Dendritic cell treated with granulocyte-macrophage colony-stimulating factor and Interleukin-4, amounts not matched to agents 40 ng/mL and 50 ng/mL, for 4 days (primary cell): ENCODE data around the gene USP36.
A peak's percentile ranks its signal among the peaks of the same experiment; 100 is the strongest.

ENCODE experiments used
- H3K27ac Mint-ChIP-seq: one replicate; pipeline ENCODE4 v1.8.0; 2022; ENCODE audit warnings: mild to moderate bottlenecking, mixed read lengths
- H3K27me3 Mint-ChIP-seq: one replicate; pipeline ENCODE4 v1.8.0; 2022; ENCODE audit warnings: mild to moderate bottlenecking, mixed read lengths
- H3K36me3 Mint-ChIP-seq: one replicate; pipeline ENCODE4 v1.8.0; 2022; ENCODE audit warnings: low read depth, mixed read lengths
- H3K4me1 Mint-ChIP-seq: one replicate; pipeline ENCODE4 v1.8.0; 2022; ENCODE audit warnings: low read depth, mixed read lengths
- H3K4me3 Mint-ChIP-seq: one replicate; pipeline ENCODE4 v1.8.0; 2022; ENCODE audit warnings: mild to moderate bottlenecking, moderate library complexity, mixed read lengths
- H3K9me3 Mint-ChIP-seq: one replicate; pipeline ENCODE4 v1.8.0; 2022; ENCODE audit warnings: mixed read lengths
- intact Hi-C: fragments of 100-400 bp; cut with micrococcal nuclease; formaldehyde crosslinking; loops from one replicate; pipeline ENCODE4 v1.15.0; 2022

Gene USP36

DNA sequence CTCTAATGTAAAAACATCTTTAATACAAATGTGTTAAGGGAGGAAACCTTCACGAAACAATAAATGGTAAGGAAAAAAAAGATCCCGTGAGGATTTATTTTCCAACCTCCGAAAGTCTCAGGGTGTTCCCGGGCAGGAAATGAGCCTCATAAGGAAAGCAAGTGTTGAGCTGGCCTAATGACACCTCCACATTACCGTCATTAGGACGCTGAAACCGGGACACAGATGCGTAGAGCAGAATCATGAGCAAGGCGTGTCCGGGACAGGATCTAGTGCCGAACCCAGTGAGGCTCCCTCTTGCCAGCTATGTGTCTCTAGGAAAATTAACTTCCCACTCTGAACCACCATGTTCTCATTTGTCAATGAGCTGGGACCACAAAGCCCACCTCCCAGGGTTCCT, 35.8 kb downstream of the USP36 start:
- intact Hi-C loops = no loop called here
- Mint-ChIP-seq H3K27me3 (no peaks in the 10 kb centered on the region), H3K27ac (no peak overlapping the region), H3K4me1 (peaks cover 36% of the 10 kb centered on the region), H3K9me3 (no peaks in the 10 kb centered on the region), H3K4me3 (no peak overlapping the region), H3K36me3 (peaks cover 96% of the 10 kb centered on the region)

DNA sequence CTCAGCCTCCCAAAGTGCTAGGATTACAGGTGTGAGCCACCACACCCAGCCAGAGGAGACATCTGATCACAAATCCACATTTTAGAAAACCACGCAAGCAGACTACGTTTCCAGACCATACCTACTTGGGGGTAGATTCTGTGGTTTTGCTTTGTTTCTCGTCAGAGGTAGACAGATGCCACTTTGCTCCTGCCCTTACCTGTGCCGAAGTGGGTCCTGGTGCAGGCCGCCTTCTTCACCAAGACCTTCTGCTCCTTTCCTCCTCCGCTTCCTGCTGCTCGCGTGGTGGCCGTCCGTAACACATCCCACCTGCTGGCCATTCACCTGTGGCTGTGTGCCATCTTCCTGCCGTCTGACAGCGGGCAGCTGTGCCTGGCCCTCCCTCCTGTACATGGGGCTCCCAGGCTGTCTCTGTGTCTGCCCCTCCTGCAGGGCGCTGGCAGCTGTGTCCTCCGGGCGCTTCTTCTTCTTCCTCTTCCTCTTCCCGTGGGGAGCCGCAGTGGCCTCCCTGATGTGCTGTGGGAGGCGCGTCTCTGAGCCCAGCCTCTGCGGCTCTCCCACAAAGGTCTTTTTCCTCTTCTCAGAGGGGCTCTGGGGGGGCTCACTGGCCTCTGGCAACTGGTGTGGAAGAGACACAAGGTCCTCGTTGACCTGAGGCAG, 37.3 kb downstream of the USP36 start:
- Mint-ChIP-seq H3K27me3 (no peaks in the 10 kb centered on the region), H3K9me3 (no peaks in the 10 kb centered on the region), H3K4me3 (no peak overlapping the region), H3K27ac (peak overlapping the region; percentile 47), H3K4me1 (peaks cover 46% of the 10 kb centered on the region), H3K36me3 (peaks cover 96% of the 10 kb centered on the region)
- intact Hi-C loops = no loop called here

DNA sequence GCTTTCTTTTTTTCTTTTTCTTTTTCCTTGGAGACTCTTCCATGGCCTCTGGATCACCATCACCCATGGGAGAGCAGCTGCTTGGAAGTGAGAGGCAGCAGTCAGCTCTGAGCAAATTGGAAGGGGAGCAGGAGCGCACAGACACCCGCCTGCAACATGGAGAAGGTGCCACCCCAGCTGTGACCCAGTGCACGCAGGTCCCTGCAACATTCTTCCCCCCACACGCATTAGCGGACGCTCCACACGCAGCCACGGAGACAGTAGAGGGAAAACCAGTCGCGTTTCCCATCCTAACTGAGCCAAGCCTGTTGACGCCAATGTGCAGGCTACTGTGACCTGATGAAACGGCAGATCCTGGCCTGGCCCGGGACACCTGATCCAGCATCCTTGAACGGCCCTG, 38.2 kb downstream of the USP36 start:
- H3K27ac Mint-ChIP-seq = no peak overlapping the region
- peaks cover 96% of the 10 kb centered on the region for H3K36me3 Mint-ChIP-seq
- H3K4me1 Mint-ChIP-seq = peaks cover 40% of the 10 kb centered on the region

DNA sequence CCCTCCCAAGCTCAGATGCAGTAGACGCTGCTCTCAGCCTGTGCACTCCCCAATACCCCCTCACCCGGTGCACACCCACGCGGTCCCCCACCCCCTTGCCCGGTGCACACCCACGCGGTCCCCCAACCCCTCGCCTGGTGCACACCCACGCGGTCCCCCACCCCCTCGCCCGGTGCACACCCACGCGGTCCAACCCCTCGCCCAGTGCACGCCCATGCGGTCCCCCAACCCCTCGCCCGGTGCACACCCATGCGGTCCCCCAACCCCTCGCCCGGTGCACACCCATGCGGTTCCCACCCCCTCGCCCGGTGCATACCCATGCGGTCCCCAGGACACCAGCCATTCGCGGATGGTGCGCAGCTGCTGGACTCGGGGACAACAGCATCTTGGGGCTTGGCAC, 38.6 kb downstream of the USP36 start:
- H3K27ac Mint-ChIP-seq = no peak overlapping the region
- intact Hi-C loops = no loop called here
- peaks cover 36% of the 10 kb centered on the region for H3K4me1 Mint-ChIP-seq
- H3K27me3 Mint-ChIP-seq = no peaks in the 10 kb centered on the region
- H3K9me3 Mint-ChIP-seq = no peaks in the 10 kb centered on the region
- H3K36me3 Mint-ChIP-seq = peaks cover 96% of the 10 kb centered on the region
- H3K4me3 Mint-ChIP-seq = no peak overlapping the region

More for the DNA sequence above, 38.2 kb downstream of the USP36 start:
- Mint-ChIP-seq H3K4me3 (no peak overlapping the region), H3K27me3 (no peaks in the 10 kb centered on the region), H3K9me3 (no peaks in the 10 kb centered on the region)
- intact Hi-C loops = no loop called here

DNA sequence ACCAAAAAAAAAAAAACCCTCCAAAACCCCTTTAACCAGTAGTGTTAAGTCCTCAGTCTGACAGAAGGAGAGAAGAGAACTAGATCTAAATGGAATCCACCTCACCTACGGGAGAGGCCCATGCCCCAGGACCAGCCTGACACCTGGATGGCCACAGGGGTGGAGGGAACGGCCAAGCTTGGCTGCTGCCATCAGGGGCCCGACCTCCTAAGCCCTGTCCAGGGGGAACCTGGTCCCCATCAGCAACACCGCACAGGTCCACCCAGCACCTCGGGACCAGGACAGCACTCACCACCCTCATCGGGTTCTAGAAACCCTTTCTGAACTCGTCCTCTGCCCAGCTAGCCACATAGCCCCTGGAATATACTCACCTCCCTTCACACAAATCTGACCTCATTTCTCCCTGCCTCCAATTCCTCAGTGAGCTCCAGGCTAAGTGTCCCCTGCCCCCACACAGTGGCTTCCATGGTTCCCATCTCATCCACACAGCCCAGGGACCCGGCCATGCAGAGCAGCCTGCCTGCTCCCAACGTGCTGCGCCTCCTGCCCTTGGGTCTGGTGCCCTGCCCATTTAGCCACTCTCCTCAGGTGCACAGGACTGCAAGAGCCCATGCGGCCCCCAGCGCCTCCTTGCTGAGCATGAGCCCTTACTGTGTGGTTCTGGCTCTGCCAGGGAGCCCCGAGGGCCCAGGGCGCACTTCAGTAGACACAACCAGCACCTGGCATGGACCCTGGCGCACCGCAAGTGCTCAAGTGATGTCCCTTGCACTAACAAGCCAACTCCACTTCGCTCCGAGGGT, 40.3 kb downstream of the USP36 start:
- H3K4me1 Mint-ChIP-seq = peaks cover 20% of the 10 kb centered on the region
- peaks cover 96% of the 10 kb centered on the region for H3K36me3 Mint-ChIP-seq
- H3K4me3 Mint-ChIP-seq = no peak overlapping the region
- no peaks in the 10 kb centered on the region for H3K27me3 Mint-ChIP-seq
- no peaks in the 10 kb centered on the region for H3K9me3 Mint-ChIP-seq
- intact Hi-C loops = no loop called here
- H3K27ac Mint-ChIP-seq = peak overlapping the region; percentile 9

DNA sequence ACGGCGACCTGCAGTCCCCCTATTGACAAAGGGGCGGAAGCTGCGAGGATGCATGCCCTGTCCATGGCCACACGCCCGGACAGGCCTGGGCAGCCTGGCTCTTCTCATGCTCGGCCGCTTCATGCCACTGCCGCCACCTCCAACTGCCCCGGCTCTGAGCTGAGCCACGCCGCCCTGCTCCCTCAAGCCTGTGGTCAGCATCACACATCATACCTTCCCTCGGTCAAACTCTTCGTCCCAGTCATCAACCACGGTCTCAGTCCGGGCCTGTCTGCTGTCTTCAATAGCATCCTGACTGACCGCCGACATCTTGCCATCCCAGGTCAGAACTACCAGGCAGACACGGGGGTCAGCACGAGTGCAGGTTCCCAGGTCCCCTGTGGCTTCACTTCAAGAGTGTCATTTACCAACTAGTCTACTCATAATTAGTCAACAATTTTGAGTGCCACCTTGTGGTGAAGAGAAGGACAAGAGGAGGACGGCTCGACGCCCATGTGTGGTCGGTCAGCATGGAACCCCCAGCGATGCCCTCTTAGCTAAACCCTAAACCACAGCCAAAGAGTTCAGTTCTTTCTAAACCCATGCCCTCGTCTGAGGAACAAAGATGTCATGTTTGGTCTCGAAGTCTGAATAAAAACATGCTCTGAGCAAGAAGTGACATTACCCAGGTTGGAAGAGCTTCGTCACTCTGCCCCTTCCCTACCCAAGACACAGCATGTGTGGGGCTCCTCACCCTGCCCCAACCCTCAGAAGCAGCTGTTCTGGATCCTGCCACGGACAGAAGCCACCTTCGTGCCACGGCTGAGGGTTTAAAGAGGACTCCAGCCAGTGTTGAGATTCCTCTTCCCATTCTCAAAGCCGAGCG, 41.7 kb downstream of the USP36 start:
- Mint-ChIP-seq H3K27ac (peak overlapping the region; percentile 9), H3K4me1 (peaks cover 25% of the 10 kb centered on the region), H3K27me3 (no peaks in the 10 kb centered on the region), H3K9me3 (no peaks in the 10 kb centered on the region), H3K36me3 (peaks cover 99% of the 10 kb centered on the region), H3K4me3 (no peak overlapping the region)
- intact Hi-C loops = loop anchor here (1.0 kb wide), 1 partner anchor 302 kb away; no protein-coding TSS in a partner anchor

DNA sequence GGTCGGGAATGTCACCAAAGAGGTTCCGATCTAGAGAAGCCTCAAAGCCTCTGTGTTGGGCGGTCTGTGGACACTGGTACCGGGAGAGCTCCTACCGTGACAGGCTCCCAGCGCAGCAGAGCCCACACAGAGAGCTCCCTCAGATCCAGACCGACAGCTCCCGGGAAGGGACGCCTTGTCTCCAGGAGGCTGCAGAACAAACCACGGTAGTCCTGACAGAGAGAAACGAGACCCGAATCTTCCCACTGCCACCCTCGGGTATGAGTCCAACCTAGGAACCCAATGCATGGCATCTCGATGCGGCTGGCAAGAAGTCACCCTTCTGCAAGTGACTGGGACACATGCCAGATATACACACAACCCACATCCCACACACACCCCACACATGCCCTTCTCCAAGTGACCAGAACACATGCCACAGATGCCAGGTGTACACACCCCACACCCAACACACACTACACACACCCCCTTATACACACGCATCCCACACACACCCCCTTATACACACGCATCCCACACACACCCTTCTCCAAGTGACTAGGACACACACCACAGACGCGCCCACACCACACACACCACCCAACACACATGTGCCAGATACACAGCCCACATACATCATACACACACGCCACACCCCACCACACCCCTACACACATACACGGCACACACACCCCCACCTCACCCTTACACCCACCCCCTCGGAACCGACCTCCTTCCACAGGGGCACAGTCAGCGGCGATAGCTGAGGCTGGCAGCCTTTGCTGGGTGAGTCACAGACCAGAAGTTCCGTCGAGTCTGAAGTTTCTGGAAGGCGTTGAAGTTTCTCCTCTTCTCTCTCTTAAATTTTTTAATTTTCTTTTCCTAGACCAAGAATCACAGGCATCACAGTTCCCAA, 42.7 kb downstream of the USP36 start:
- peaks cover 99% of the 10 kb centered on the region for H3K36me3 Mint-ChIP-seq
- no peaks in the 10 kb centered on the region for H3K27me3 Mint-ChIP-seq
- intact Hi-C loops = no loop called here
- no peak overlapping the region for H3K4me3 Mint-ChIP-seq
- H3K9me3 Mint-ChIP-seq = no peaks in the 10 kb centered on the region
- H3K4me1 Mint-ChIP-seq = peaks cover 19% of the 10 kb centered on the region
- no peak overlapping the region for H3K27ac Mint-ChIP-seq

DNA sequence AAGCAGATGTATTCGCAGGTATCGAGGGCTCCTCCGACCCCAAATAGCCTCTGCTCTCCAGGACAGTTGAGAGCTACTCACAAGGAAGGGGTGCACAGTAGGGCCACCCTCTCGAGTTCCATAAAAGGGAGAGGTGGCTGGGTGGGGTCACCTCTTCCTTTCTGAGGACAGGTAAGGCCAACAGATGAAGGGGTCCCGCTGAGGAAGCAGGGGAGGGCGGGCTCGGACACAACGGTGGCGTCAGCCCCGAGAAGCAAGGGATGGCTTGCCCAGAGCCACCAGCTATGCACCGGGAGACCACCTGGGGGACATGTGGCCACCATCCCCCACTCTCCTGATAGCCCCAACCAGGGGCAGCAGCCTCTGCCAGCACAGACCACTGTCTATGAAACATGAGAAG, 43.4 kb downstream of the USP36 start:
- Mint-ChIP-seq H3K4me3 (no peak overlapping the region), H3K27ac (no peak overlapping the region), H3K36me3 (peaks cover 97% of the 10 kb centered on the region), H3K4me1 (peaks cover 20% of the 10 kb centered on the region), H3K27me3 (no peaks in the 10 kb centered on the region), H3K9me3 (no peaks in the 10 kb centered on the region)
- intact Hi-C loops = no loop called here

DNA sequence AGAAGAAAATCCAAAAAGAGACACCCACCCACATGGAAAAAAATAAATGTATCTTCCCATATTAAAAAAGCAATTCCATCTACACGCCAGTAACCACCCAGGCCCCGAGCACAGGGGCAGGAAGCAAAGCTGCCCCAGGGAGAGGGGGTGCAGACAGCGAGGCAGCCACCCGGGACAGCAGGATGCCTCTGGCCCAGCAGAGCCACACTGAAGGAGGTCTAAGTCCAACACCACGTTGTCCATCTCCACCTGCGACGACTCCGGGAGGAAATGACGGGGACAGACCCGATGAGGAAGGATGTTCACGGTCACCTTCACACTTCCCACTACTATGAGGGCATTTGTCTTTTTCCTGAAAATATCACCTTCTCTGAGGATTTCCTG, 44.1 kb downstream of the USP36 start:
- H3K27ac Mint-ChIP-seq = no peak overlapping the region
- intact Hi-C loops = no loop called here
- no peak overlapping the region for H3K4me3 Mint-ChIP-seq
- H3K4me1 Mint-ChIP-seq = peaks cover 27% of the 10 kb centered on the region
- H3K9me3 Mint-ChIP-seq = no peaks in the 10 kb centered on the region
- no peaks in the 10 kb centered on the region for H3K27me3 Mint-ChIP-seq
- peaks cover 97% of the 10 kb centered on the region for H3K36me3 Mint-ChIP-seq

DNA sequence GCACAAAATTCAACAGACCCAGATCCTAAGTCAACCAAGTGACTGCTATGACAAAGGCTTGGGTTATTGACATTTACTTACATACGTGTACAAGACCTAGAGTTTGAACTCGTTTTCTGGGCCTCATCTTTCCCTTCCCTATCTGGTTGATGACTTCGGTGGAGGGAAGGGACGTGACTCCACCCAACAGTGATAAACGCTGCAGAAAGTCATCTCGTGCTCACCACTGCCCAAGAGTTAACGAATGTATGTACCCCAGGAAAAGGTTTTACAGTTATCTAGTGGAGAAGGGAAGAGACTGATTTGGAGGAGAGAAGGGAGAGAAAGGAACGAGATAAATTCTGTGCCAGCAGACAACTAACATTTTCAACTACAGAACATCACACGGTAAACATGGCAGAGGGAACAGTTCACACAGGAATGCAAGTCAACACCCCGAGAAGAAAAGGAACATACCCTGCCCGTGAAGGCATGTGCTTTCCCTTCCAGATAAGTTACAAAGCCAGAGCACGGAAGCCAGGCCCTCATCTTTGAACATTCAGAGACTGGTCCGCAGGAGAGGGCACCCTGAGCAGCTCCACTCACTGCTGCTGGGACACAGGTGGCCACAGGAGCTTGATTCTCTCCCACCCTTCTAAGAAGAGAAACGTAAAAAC, 44.6 kb downstream of the USP36 start:
- intact Hi-C loops = no loop called here
- H3K27me3 Mint-ChIP-seq = no peaks in the 10 kb centered on the region
- no peak overlapping the region for H3K27ac Mint-ChIP-seq
- H3K9me3 Mint-ChIP-seq = no peaks in the 10 kb centered on the region
- H3K36me3 Mint-ChIP-seq = peaks cover 95% of the 10 kb centered on the region
- no peak overlapping the region for H3K4me3 Mint-ChIP-seq
- H3K4me1 Mint-ChIP-seq = peaks cover 29% of the 10 kb centered on the region

DNA sequence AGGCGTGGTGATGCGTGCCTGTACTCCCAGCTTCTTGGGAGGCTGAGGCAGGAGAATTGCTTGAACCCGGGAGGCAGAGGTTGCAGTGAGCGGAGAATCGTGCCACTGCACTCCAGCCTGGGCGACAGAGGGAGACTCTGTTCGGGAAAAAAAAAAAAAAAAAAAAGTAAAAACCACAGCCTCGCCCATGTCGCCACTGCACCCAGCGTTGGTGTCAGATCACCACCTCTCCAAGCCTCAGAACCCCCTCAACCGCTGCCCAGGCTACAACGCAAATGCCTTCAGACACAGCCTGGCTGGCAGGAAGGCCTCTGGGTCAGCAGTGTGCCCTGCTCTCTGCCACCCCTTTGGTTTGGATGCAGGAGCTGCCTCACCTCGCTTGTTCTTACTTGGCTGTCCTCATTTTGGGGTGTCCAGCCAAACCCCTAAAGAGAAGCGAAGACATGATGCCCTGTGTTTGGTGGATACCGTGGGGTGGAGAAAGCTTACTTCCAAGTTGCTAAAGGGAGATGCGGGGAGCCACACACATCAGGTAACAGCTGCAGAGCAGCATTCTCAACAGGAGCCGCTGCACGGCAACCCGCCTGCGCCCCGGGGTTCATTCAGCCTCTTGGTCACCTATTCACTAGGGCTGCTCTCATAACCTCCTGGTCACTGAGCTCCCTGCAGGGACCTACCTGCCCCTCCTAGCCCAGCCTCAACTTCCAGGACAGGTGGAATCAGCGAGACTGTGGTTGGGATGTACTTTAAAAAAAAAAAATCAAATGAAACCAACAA, 45.6 kb downstream of the USP36 start:
- intact Hi-C loops = no loop called here
- Mint-ChIP-seq H3K4me1 (peaks cover 30% of the 10 kb centered on the region), H3K27me3 (no peaks in the 10 kb centered on the region), H3K27ac (no peak overlapping the region), H3K9me3 (no peaks in the 10 kb centered on the region), H3K36me3 (peaks cover 86% of the 10 kb centered on the region), H3K4me3 (no peak overlapping the region)

DNA sequence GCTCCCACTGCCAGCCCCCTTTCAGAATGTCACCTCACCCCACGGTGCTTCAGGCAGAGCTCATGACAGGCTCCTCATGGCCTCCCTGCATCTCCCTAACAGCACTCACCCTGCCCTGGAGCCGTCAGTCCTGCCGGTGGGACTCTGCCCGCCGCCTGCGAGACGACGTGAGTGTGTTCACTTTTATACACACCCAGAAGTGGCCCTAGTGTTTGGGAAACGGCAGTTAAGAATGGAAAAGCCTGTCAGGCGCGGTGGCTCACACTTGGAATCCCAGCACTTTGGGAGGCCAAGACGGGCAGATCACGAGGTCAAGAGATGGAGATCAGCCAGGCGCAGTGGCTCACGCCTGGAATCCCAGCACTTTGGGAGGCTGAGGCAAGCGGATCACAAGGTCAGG, 46.2 kb downstream of the USP36 start:
- intact Hi-C loops = no loop called here
- H3K9me3 Mint-ChIP-seq = no peaks in the 10 kb centered on the region
- H3K27ac Mint-ChIP-seq = no peak overlapping the region
- H3K4me3 Mint-ChIP-seq = no peak overlapping the region
- H3K4me1 Mint-ChIP-seq = peaks cover 34% of the 10 kb centered on the region
- H3K27me3 Mint-ChIP-seq = no peaks in the 10 kb centered on the region
- peaks cover 80% of the 10 kb centered on the region for H3K36me3 Mint-ChIP-seq
